Smooth muscle cell (in vitro differentiated cells): ENCODE results near the gene LRRC8E. TPM values are rescaled to one million over a fixed set of nuclear protein-coding genes. Genes with fewer than 3 reads are reported as not detected.
A peak's percentile ranks its signal among the peaks of the same experiment; 100 is the strongest.

Experiments
- DNase-seq: peaks from one replicate; lab custom pipeline; 2025; ENCODE audit not compliant: unreplicated experiment; lab: John Stamatoyannopoulos, UW
- H2AFZ ChIP-seq: fragments of 200-600 bp; sonication (generic); 2 replicates; pipeline ENCODE4 v1.6.0; 2016; ENCODE audit warnings: antibody characterized with exemption, low read depth, mild to moderate bottlenecking
- H3F3A ChIP-seq: fragments of 200-600 bp; sonication (generic); 2 replicates; pipeline ENCODE4 v1.6.0; 2017; ENCODE audit warnings: antibody characterized with exemption, low read depth
- H3K27ac ChIP-seq: fragments of 200-600 bp; sonication (generic); 2 replicates; pipeline ENCODE4 v1.5.1; 2016; ENCODE audit warnings: low read depth, mild to moderate bottlenecking
- H3K27me3 ChIP-seq: fragments of 200-600 bp; sonication (generic); 2 replicates; pipeline ENCODE4 v1.6.1; 2016; ENCODE audit warnings: low read depth, mild to moderate bottlenecking
- H3K36me3 ChIP-seq: fragments of 200-600 bp; sonication (generic); 2 replicates; pipeline ENCODE4 v1.5.1; 2016; ENCODE audit warnings: low read depth
- H3K4me1 ChIP-seq: fragments of 200-600 bp; sonication (generic); 2 replicates; pipeline ENCODE4 v1.5.1; 2016; ENCODE audit warnings: low read depth
- H3K4me2 ChIP-seq: fragments of 200-600 bp; sonication (generic); 2 replicates; pipeline ENCODE4 v1.6.0; 2016; ENCODE audit warnings: mild to moderate bottlenecking
- H3K4me3 ChIP-seq: fragments of 200-600 bp; sonication (generic); 2 replicates; pipeline ENCODE4 v1.5.1; 2016; ENCODE audit warnings: mild to moderate bottlenecking
- H3K79me2 ChIP-seq: fragments of 200-600 bp; sonication (generic); 2 replicates; pipeline ENCODE4 v1.6.0; 2016; ENCODE audit warnings: low read depth, mild to moderate bottlenecking
- H3K9ac ChIP-seq: fragments of 200-600 bp; sonication (generic); 2 replicates; pipeline ENCODE4 v1.6.0; 2016; ENCODE audit warnings: low read depth
- H3K9me3 ChIP-seq: fragments of 200-600 bp; sonication (generic); replicated peaks from 2 replicates; pipeline ENCODE4 v1.5.1; 2016; ENCODE audit warnings: low read depth
- H4K20me1 ChIP-seq: fragments of 200-600 bp; sonication (generic); 2 replicates; pipeline ENCODE4 v1.6.0; 2016; ENCODE audit warnings: low read depth
- WGBS: methylation state at CpG from one replicate; pipeline ENCODE4 v1.1.7; 2016; ENCODE audit warnings: low lambda C conversion rate; 5-methylcytosine and 5-hydroxymethylcytosine counted together
- polyA plus RNA-seq: library from polyadenylated mRNA; unstranded; fragments of >200 nt; fragmentation: Nextera tagmentation; extraction: Ambion mirVana; gene quantifications from 2 replicates; pipeline ENCODE4 v1.2.1, GENCODE V29; 2016
- total RNA-seq: library from RNA; depleted of rRNA; stranded (reverse); fragments of >200 nt; gene quantifications from 2 replicates; pipeline ENCODE4 v1.2.3, GENCODE V29; 2014
- TF ChIP-seq, protein P1 (sequence below): fragments of 200-600 bp; sonication (generic); IDR thresholded peaks from 2 replicates; pipeline ENCODE4 v1.5.1; 2017; ENCODE audit warnings: borderline replicate concordance, mild to moderate bottlenecking, antibody characterized with exemption; ENCODE audit not compliant: insufficient read depth, poor library complexity, severe bottlenecking

The LRRC8E gene
- total and polyA plus RNA-seq, 2 experiments from 2014 or later = 7.4 to 7.8 TPM

DNA sequence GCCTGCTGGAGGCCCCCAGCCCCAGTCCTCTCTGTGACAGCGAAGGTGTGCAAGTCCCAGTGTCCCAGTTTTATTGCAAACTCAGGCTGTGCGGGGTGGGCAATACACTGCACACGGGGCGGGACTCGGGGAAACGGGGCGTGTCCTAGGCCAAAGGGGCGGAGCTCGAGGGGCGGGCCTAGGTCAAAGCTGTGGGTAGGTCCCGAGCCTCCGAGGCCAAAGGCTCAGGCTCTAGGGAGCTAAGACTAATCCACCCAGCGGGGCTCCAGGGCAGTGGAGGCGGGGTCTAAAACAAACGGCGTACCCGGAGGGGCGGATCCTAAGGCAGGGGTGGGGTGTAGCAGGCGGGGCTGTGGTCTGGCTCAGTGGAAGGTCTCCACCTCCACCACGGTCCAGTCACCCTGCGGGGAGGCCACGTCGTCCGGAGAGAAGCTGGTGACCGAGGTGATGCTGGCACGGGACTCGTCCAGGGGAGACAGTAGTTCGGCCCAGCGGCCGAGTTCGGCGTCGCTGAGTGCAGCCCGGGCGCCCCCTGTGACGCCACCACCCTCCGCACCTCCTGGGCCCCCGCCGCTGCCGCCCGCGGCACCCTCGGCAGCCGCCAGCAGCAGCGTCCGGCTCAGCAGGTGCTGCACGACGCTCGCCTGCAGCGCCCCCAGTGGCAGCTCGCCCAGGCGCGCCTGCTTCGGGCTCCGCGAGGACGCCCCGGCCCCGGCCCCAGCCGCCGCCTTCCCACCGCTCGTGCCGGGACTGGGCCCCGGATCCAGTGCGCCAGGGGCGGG is 19.4 kb upstream of the LRRC8E start:
- H3K79me2 ChIP-seq = no peaks in the 10 kb centered on the region
- H3K4me2 ChIP-seq = peak overlapping the region; percentile 84
- H4K20me1 ChIP-seq = no peaks in the 10 kb centered on the region
- peak; percentile 54 for DNase-seq
- TF ChIP-seq, protein P1, sequence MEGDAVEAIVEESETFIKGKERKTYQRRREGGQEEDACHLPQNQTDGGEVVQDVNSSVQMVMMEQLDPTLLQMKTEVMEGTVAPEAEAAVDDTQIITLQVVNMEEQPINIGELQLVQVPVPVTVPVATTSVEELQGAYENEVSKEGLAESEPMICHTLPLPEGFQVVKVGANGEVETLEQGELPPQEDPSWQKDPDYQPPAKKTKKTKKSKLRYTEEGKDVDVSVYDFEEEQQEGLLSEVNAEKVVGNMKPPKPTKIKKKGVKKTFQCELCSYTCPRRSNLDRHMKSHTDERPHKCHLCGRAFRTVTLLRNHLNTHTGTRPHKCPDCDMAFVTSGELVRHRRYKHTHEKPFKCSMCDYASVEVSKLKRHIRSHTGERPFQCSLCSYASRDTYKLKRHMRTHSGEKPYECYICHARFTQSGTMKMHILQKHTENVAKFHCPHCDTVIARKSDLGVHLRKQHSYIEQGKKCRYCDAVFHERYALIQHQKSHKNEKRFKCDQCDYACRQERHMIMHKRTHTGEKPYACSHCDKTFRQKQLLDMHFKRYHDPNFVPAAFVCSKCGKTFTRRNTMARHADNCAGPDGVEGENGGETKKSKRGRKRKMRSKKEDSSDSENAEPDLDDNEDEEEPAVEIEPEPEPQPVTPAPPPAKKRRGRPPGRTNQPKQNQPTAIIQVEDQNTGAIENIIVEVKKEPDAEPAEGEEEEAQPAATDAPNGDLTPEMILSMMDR = peak; percentile 68
- H3K36me3 ChIP-seq = no peaks in the 10 kb centered on the region
- H3K9ac ChIP-seq = no peak overlapping the region
- peaks cover 4% of the 10 kb centered on the region for H3K4me1 ChIP-seq
- H3K27ac ChIP-seq = no peak overlapping the region
- H2AFZ ChIP-seq = peak overlapping the region; percentile 62
- peak overlapping the region; percentile 46 for H3K4me3 ChIP-seq
- peaks cover 3% of the 10 kb centered on the region for H3F3A ChIP-seq
- H3K9me3 ChIP-seq = no peaks in the 10 kb centered on the region
- H3K27me3 ChIP-seq = peaks cover 64% of the 10 kb centered on the region
- 3% methylated on average over 65 of the region's 67 CpGs for WGBS

DNA sequence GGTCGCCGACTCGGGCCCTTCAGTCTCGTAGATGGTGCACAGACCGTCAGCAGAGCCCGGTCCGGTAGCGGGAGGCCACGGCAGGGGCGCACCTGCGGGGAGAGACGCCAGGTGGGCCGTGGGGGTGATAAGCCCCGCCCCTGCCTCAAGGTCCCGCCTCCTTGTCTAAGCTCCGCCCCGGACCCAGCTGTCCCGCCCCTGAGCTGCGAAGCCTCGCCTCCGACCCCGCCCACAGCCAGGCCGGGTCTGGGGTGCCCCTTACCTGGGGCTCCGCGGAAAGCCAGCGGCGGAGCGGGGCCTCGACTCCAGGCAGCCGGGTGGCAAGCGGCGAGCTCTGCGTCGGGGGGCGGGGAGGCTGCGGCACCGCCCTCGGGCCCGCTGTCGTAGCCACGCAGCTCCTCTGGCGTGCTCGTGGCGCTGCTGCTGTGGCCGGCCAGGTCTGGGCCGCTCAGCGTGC is 18.8 kb upstream of the LRRC8E start:
- TF ChIP-seq, protein P1 = peak; percentile 2
- no peaks in the 10 kb centered on the region for H4K20me1 ChIP-seq
- peak overlapping the region; percentile 46 for H3K4me3 ChIP-seq
- H3K27ac ChIP-seq = no peak overlapping the region
- H3K9ac ChIP-seq = no peak overlapping the region
- 4% methylated on average over 26 of the region's 47 CpGs for WGBS
- H3K4me2 ChIP-seq = peak overlapping the region; percentile 84
- peak overlapping the region; percentile 62 for H2AFZ ChIP-seq
- peaks cover 4% of the 10 kb centered on the region for H3K4me1 ChIP-seq
- H3K27me3 ChIP-seq = peaks cover 64% of the 10 kb centered on the region
- H3K36me3 ChIP-seq = no peaks in the 10 kb centered on the region
- H3K9me3 ChIP-seq = no peaks in the 10 kb centered on the region
- no peaks in the 10 kb centered on the region for H3K79me2 ChIP-seq
- DNase-seq = peak; percentile 54
- peaks cover 3% of the 10 kb centered on the region for H3F3A ChIP-seq

DNA sequence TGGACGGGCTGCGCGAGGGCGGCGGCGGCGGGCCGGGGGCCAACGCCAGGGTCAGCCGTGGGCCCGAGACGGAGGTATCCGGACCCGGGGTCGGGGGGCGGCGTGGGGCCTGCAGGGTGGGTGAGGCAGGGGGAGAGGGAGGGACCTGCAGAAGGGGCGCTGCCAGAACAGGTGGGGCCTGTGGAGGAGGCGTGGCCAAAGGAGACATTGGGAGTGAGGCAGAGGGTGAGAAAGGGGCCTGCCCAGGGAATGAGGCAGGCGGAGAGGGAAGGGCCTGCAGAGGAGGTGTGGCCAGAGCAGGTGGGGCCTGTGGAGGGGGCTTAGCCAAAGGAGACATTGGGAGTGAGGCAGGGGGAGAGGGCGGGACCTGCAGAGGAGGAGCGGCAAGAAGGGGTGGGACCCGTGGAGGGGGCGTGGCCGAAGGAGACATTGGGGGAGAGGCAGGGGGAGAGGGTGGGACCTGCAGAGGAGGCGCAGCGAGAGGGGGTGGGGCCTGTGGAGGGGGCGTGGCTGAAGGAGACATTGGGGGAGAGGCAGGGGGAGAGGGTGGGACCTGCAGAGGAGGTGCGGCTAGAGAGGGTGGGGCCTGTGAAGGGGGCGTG is 18.3 kb upstream of the LRRC8E start:
- Histone ChIP-seq H4K20me1 (no peaks in the 10 kb centered on the region), H3K27me3 (peaks cover 64% of the 10 kb centered on the region), H3K36me3 (no peaks in the 10 kb centered on the region), H3K27ac (no peak overlapping the region), H2AFZ (peak overlapping the region; percentile 62), H3K9ac (no peak overlapping the region), H3K4me1 (peaks cover 4% of the 10 kb centered on the region), H3K4me2 (peak overlapping the region; percentile 84), H3K4me3 (peak overlapping the region; percentile 46), H3K79me2 (no peaks in the 10 kb centered on the region), H3K9me3 (no peaks in the 10 kb centered on the region), H3F3A (peaks cover 3% of the 10 kb centered on the region)
- DNase-seq = no peak
- WGBS = 0% methylated on average over 5 of the region's 30 CpGs
- TF ChIP-seq, protein P1 = no peak
